SIG-M5 treated with dmso at 0.1 percent for 504 hours (cell line): ENCODE measurements around the gene MYO1A.
"Not testable (repeated sequence)": the region's sequence is repeated elsewhere in the genome, so short reads cannot be mapped to it uniquely, and the experiment has no call there.

Source experiments
- DNase-seq: peaks from one replicate; lab custom pipeline; 2025; ENCODE audit not compliant: unreplicated experiment; lab: John Stamatoyannopoulos, UW

The MYO1A gene

DNA sequence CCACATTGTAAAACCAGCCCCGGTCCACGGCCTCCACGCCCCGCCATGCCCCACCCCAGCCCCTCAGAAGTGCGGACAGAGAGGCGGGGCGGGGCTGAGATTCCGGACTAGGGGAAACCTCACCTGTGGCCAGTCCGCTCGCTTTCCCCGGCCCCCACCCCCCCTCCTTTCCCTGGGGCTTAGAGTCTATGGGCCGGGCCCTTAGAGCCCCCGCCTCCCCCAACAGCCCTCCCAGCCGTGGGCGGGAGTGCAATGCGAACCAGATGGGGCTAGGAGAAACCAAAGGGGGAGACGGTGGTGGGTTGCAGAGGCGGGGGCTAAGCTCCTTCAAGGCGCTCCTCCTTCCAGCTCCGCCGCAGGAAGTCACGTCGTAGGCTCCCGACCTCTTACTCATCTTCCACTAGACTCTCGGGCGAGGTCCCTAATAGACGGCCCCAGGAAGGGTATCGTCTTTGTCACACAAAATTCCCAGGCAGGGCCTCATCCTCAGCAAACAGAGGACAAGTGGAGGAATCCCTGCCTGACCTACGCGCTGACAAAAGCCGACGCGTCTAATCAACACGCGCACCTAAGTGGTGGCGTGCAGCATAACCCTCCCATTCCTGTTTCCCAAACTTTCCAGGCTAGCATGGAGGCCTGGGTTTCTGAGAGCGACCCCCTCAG lies 37.9 kb upstream of the MYO1A start:
- DNase-seq = peak; percentile 90

DNA sequence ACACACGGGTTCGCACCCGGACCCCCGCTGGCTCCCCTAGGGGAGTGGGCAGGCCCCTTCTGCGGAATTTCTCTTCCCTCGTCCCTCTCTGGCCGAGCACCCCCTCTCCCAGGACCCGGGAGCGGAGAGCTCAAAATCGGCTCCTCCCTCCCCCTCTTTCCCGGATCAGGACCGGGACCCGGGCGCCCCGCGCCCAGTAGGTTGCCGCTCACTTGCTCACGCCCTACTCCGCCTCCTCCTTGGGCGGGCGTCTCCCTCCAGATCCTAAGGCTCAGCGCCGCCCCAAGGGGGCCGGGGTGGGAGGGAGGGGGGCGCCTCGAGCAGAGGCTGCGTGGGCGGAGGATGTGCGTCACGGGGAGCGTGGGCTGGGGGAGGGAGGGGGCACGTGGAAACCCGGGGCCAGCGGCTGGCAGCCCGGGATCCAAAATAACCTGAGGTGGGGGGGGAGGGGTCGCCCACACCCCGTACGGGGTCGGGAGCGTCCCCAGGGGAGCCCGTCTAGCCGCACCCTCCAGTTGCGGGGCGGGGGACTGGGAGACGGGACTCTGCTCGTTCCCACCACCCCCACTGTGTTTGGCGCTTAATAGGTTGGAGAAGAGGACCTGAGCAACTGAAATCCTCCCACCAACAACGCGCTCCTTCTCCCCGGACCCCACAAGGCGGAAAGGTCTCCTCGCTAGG lies 37.2 kb upstream of the MYO1A start:
- peak; percentile 88 for DNase-seq

DNA sequence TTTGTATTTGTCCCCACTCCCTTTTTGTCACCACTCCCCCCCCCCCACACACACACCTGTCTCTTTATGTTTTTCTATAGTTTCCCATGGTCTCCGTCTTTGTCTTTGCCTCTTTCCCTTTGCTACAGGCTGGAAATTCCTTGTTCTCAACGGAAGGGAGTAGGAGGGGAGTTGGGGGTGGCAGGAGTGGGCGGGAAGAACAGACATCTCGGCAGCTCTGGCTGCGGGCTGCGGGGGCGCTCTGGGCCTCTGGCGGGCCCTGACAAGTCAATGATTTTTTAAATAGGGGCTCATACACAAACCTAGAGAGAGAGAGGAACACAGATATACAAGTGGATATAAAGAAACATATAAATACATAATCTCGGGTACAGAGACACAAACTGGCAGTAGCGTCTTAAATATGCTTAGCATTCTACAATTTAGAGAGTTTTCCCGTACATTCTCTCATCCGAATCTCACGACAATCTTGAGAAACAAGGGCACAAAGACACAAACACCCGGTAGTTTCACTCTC lies 36.6 kb upstream of the MYO1A start:
- DNase-seq = peak; percentile 73

DNA sequence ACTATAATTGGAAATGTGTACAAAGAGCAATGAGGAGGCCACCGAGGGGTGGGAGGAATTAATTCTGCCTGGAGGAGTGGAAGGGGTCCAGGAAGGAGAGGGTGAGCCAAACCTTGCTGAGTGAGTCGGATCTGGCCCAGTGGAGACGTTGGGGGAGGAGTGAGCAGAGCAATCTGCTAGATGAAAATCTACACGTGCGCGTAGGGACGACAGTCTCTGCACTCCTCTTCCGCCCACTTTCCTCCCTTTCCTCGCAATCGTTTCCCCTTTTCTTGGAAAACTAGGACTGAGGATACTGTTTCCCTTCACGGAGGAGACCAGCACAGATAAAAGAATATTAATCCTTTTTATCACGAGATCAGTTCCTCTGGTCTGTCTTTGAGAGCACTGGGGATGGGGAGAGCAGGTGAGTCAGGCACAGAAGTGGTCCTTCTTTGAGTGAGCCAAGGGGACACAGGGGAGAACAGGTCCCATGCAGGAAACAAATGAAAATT lies 36.1 kb upstream of the MYO1A start:
- DNase-seq = no peak

DNA sequence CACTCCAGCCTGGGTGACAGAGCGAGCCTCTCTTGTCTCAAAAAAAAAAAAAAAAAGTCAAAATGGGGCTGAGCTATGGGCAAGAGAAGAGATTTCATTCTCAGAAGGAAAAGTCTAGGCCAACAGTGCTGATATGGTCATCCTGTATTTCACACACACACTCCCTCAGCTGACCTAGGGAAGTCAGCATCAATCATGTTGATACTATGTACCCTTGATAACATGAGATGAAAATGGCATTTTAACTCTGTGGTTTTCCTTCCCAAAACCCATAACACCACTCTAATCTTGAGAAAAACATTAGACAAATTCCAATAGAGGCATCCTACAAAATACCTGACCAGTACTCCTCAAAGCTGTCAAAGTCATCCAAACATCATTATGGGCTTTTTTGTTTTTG lies 30.9 kb upstream of the MYO1A start:
- DNase-seq = no peak

DNA sequence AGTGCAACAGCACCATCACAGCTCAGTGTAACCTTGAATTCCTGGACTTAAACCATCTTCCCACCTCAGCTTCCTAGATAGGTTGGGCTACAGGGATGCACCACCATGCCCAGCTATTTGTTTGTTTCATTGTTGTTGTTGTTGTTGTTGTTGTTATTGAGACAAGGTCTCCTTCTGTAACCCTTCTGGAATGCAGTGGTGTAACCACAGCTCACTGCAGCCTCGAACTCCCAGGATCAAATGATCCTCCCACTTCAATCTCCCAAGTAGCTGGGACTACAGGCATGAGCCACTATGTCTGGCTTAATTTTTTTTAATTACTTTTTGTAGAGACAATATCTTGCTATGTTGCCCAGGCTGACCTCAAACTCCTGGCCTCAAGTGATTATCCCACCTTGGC lies 29.9 kb upstream of the MYO1A start:
- DNase-seq = no peak

DNA sequence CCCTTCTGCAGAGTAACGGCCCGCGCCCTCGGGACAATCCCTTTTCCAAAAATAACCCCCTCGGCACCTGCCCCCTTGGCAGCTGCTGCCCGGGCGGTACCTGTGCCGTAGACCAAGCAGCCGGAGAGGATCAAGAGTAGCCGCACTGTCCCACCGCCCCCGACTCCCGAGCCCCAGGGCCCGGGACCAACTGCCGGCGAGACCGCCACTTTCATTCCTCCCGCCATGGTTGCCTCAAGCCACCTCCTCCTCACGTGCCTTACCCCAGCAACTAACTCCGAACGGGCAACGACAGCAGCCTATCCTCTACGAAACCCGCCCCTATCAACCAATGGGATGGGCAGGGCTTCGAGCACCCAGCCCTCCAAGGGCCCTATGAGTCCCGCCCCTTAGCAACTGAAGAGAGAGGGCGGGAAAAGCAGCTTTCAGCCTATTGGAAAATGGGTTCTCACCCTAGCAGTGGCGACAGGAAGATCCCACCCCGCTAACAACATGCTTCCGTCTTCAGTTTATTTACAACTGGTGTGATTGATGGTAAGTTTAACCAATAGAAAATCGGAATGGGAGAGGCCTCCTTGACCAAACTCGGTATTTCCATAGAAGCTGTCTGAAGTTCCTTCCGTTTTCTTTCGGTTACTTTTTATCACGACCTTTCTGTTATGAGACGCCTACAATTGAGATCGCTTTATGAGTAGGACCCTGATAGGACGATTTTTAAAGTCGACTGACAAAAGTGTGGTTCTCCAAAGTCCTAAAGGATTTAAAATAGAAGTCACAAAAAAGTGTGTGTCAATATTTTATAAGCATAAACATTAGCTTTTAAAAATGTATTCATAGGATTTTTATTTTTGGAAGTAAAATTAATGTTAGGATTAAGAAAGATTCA lies 28.8 kb upstream of the MYO1A start, which contains the start of gene NEMP1:
Gene NEMP1 (minus strand): TSS at position 273 of the 886 bp plus-strand sequence. CDS start 46 bp downstream, at position 227.
- peak; percentile 100 for DNase-seq

DNA sequence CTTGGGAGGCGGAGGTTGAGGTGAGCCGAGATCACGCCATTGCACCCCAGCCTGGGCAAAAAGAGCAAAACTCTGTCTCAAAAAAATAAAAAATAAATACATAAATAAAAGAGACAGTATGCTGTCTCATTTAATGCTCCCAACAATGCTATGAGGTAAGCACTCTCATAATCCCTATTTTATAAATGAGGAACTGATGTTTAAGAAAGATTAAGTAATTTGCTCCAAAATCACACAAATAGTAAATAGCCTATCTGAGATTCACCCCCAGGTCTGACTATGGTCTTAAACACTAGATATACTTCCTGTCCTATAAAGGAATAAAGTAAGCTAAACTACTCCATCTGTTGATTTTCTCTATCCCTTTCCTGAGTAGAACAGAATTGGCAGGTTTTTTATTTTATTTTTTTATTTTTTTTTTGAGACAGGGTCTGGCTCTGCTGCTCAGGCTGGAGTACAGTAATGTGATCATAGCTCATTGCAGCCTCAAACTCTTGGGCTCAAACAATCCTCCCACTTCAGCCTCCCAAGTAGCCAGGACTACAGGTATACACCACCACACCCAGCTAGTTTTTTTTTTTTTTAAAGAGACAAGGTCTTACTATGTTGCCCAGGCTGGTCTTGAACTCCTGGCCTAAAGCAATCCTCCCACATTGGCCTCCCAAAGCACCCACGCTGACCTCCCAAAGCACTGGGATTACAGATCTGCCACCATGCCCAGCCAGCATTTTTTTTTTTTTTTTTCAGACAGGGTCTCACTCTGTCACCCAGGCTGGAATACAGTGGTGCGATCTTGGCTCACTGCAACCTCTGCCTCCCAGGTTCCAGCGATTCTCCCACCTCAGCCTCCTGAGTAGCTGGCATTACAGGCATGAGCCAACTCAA lies 23.9 kb upstream of the MYO1A start:
- DNase-seq = not testable (repeated sequence)

DNA sequence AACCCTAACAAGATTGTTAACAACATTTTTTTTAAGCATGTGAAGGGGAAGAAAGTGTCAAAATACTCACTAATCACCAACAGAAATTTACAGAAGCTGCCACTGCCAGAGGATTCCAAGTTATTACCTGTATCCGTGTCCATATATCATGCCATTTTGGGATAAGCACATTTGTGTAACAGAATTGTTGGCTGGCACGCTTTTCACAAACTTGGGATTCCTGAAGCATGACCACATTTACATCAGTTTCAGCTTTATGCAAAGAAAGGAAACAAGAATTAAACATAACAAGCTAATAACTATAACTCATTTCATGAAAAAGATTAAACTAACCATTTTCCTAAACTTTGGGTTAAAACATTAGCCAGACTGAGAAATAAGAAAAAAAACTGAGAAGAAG lies 22.7 kb upstream of the MYO1A start:
- no peak for DNase-seq

DNA sequence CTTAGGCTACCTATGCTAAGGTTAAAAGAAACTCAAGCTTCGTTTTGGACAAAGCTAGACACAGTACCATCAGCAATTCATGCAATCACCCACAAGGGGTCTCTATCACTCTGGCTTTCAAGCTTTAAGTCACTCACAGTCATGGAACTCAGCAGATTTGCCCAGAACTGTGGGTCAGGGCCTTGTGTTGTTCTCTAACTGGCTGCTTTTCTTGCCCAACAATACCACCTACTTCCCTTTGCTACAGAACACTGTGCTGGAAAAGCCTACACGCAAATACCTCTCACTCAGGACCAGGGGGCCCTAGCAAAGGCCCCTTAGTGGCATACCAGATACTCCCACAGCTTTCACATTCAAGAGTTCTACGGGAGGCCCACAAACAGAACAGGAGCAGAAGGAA lies 19.6 kb upstream of the MYO1A start:
- peak; percentile 96 for DNase-seq

DNA sequence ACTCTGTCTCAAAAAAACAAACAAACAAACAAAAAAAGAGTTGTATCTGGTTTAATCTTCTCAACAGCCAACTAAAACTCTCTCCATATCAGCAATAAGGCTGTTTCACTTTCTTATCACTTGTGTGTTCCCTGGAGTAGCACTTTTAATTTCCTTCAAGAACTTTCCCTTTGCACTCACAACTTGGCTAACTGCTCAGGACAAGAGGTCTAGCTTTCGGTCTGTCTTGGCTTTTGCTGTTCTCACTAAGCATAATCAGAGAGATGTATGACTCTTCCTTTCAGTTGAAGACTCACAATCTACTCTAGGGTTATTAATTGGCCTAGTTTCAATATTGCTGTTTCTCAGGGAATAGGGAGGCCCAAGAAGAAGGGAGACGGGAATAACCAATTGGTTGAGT lies 16.3 kb upstream of the MYO1A start:
- no peak for DNase-seq

DNA sequence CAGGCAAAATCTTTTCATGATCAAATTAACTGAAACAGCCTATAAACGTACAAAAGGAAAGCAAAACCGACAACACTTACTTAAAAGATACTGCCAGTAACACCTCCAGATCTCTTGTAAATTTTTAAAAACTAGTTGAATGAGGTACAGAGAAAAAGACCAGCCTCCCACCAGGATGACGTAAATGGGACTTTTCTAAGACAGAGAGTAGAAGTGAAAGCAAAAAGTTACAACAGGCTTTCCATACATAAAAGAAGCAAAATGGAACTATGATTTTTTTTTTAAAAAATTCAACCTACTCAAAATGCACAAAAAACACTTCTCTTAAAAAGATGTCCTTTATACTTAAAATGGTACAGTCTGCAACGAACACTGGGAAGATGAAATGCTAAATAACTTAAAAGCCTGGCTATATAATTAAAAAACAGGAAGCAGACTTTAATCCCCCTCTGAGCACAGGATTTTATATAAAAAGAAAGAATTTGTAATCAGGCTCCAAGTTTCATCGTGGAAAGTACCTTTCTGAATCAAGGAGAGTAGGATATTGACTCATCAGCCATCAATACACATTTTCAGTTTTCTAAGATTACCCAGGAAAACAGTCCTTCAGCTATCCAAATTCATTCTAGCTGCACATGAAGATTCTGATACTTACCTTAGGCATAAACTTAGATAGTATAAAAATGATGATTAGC lies 14.2 kb upstream of the MYO1A start:
- peak; percentile 75 for DNase-seq

DNA sequence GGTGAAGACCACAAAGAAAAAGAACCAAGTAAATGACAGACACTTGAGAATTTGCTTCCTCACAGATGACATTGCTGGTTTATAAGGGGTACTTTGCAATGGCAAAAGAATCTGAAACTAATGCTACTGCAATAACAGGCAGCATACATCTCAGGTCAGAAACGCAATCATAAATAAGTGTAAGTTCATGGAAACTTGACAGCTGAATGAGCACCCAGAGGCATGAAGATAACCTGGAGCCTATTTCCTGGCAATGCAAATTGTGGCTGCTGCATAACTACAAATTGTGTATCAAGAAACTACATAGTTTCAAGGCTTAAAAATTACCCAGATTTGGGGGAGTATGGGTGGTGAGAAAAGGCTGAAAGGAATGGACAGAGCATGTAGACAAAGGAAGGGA lies 8.5 kb upstream of the MYO1A start:
- no peak for DNase-seq

DNA sequence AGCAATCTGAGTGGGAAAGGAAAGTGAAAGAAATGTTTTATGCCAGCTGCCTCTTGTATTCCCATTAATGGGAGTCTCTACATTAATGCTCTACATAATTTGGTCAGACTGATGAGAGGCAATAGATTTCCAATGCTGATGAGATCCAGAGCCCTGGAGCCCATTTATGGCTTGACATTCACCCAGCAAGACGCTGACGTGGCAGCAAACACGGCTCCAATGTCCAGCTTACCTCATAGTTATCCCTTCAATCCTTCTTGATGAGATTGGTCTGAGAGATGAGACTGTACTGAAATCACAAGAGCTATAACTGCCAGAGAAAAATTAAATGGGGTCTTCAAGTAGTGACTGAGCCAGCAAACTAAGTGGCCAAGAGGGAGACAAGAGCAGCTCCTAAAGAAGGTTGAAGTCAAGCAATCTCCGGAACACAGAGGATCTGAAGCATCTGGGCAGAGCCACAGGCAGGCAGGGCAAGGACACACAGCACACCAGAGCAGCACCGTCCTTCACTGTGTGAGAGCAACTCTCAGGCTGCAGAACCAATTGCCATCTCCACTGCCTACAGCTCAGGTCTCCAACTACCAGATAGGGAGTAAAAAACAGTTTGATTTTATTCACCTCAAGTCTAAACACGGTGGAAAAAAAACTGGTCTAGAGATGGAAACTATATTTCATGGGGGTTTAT lies 7.3 kb upstream of the MYO1A start:
- no peak for DNase-seq

DNA sequence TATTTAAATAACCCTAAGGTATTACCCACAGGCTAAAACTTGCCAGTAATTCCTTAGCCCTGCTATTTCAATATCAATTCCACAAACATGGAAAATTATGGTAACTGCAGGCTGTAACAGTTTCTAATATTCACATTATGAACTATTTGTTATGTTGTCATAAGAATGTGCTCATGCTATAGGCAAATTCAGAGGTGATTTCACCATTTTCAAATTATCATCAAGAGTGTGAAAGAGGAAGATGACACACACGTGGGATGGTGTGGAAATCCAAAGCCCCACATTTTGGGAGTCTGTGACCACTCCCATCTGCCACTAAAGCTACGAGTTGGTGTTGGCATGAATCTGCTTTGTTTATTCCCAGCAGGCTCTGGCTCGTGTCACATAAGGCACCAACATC lies 5.9 kb upstream of the MYO1A start:
- peak; percentile 58 for DNase-seq

DNA sequence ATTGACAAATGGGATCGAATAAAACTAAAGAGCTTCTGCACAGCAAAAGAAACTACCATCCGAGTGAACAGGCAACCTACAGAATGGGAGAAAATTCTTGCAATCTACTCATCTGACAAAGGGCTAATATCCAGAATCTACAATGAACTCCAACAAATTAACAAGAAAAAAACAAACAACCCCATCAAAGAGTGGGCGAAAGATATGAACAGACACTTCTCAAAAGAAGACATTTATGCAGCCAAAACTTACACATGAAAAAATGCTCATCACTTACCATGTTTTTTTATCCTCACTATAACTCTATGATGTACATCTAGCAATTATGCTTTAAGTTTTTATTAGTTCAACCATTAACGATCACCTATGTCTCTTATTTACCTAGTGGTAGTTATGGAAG lies 4.0 kb upstream of the MYO1A start:
- DNase-seq = not testable (repeated sequence)

DNA sequence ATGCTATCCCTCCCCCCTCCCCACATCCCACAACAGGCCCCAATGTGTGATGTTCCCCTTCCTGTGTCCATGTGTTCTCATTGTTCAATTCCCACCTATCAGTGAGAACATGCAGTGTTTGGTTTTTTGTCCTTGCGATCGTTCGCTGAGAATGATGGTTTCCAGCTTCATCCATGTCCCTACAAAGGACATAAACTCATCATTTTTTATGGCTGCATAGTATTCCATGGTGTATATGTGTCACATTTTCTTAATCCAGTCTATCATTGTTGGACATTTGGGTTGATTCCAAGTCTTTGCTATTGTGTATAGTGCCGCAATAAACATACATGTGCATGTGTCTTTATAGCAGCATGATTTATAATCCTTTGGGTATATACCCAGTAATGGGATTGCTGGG lies 3.2 kb upstream of the MYO1A start:
- DNase-seq = not testable (repeated sequence)

DNA sequence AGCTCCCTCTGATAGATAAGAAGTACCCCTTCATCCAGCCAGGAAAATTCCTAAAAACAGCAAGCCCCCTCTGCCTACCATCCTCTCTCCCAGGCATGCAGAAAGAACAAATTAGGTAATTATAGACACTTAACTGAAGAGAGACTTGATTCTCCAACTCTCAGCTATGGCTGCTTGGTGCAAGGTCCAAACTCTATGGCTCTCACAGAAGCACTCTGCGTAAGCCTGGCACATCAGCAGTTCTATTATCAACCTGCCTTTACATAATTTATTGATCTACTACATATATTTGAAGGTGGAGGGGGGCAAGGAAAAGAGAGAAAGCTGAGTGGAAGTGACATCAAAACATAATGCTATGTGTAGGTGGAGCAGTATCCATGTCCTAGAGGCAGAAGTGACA lies 1.1 kb upstream of the MYO1A start:
- DNase-seq = no peak

DNA sequence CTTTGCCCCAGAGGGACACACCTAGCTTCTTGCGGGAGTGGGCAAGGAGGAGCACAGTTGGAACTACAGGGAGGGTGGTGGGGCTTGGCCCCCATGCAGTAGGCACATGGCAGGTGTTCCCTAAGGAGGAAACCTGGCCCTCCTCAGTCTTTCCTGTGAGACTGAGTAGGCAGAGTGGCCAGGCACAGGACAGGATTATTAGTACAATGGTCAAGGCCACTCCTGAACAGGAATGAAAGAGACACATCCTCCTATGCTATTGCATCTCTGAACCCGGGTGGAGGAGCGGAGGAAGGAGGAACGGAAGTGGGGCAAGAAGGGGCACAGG lies 846 bp downstream of the MYO1A start:
- DNase-seq = no peak
